Dedifferentiated amniotic fluid mesenchymal stem cell (primary cell): ENCODE data around the gene SMAD6.

Experiments
- DNase-seq: peaks from one replicate; pipeline ENCODE4 v3.0.0-alpha.2; 2016; ENCODE audit errors: extremely low spot score

SMAD6 gene

GRCh38 chr15:66703540-66703941 is 1.5 kb downstream of the SMAD6 start:
- no peak for DNase-seq

- DNase-seq = no peak
Measured at GRCh38 chr15:66704019-66704802, 2.2 kb downstream of the SMAD6 start.

- no peak for DNase-seq
Measured at GRCh38 chr15:66704803-66705153, 2.7 kb downstream of the SMAD6 start.

GRCh38 chr15:66705277-66706146 is 3.5 kb downstream of the SMAD6 start:
- DNase-seq = no peak

GRCh38 chr15:66706225-66706732 is 4.2 kb downstream of the SMAD6 start:
- no peak for DNase-seq

GRCh38 chr15:66706840-66707239 is 4.8 kb downstream of the SMAD6 start:
- no peak for DNase-seq

GRCh38 chr15:66707310-66708082 is 5.5 kb downstream of the SMAD6 start:
- DNase-seq = no peak

- no peak for DNase-seq
Measured at GRCh38 chr15:66708389-66708788, 6.4 kb downstream of the SMAD6 start.

- DNase-seq = no peak
Measured at GRCh38 chr15:66709884-66710283, 7.8 kb downstream of the SMAD6 start.

GRCh38 chr15:66711260-66711659 is 9.2 kb downstream of the SMAD6 start:
- no peak for DNase-seq

- DNase-seq = no peak
Measured at GRCh38 chr15:66711862-66712261, 9.8 kb downstream of the SMAD6 start.

GRCh38 chr15:66713843-66714508 is 11.9 kb downstream of the SMAD6 start:
- no peak for DNase-seq

- no peak for DNase-seq
Measured at GRCh38 chr15:66714543-66714981, 12.5 kb downstream of the SMAD6 start.

GRCh38 chr15:66715181-66715624 is 13.2 kb downstream of the SMAD6 start:
- no peak for DNase-seq

- DNase-seq = no peak
Measured at GRCh38 chr15:66715720-66716655, 14.0 kb downstream of the SMAD6 start.

GRCh38 chr15:66716656-66717020 is 14.6 kb downstream of the SMAD6 start:
- DNase-seq = no peak

- DNase-seq = no peak
Measured at GRCh38 chr15:66718220-66718988, 16.4 kb downstream of the SMAD6 start.

- no peak for DNase-seq
Measured at GRCh38 chr15:66719471-66719870, 17.4 kb downstream of the SMAD6 start.

GRCh38 chr15:66720206-66721010 is 18.4 kb downstream of the SMAD6 start:
- DNase-seq = peak; percentile 69
